Brain microvascular endothelial cell (primary cell): Measurements from ENCODE around the gene OTX2.

ENCODE experiments used
- DNase-seq: peaks from one replicate; pipeline ENCODE4 v3.0.0-alpha.2; 2020
- H3K27ac ChIP-seq: fragments of 250-450 bp; sonication (Bioruptor Pico); 2 replicates; pipeline ENCODE4 v1.5.1; 2020; ENCODE audit warnings: mild to moderate bottlenecking, moderate library complexity
- H3K27me3 ChIP-seq: fragments of 250-450 bp; sonication (Bioruptor Pico); replicated peaks from 2 replicates; pipeline ENCODE4 v1.5.1; 2020; ENCODE audit warnings: mild to moderate bottlenecking
- H3K36me3 ChIP-seq: fragments of 250-450 bp; sonication (Bioruptor Pico); replicated peaks from 2 replicates; pipeline ENCODE4 v1.5.1; 2020; ENCODE audit warnings: mild to moderate bottlenecking
- H3K4me3 ChIP-seq: 2 replicates; pipeline ENCODE4 v1.5.1; 2011; ENCODE audit warnings: low read depth, mild to moderate bottlenecking, control low read depth, low read length, moderate library complexity
- CTCF ChIP-seq: IDR thresholded peaks from 2 replicates; pipeline ENCODE4 v1.5.1; 2011; ENCODE audit warnings: low read depth, mild to moderate bottlenecking, moderate library complexity, low read length, control low read depth, inconsistent platforms; ENCODE audit errors: missing control alignments
- in situ Hi-C: cut with HindIII; loops from 2 replicates; pipeline ENCODE4 v1.10.0; 2017; ENCODE audit warnings: low sequenced_read_pairs, low pct_ligation_motif_present

The OTX2 gene

GRCh38 chr14:56846970-56847930 lies 37.0 kb upstream of the OTX2 start:
- in situ Hi-C loops: no loop called here
- no peak for TF ChIP-seq CTCF
- no peak for DNase-seq
- no peak overlapping the region for H3K4me3 ChIP-seq
- no peaks in the 10 kb centered on the region for H3K36me3 ChIP-seq
- no peak overlapping the region for H3K27ac ChIP-seq
- no peaks in the 10 kb centered on the region for H3K27me3 ChIP-seq

DNA sequence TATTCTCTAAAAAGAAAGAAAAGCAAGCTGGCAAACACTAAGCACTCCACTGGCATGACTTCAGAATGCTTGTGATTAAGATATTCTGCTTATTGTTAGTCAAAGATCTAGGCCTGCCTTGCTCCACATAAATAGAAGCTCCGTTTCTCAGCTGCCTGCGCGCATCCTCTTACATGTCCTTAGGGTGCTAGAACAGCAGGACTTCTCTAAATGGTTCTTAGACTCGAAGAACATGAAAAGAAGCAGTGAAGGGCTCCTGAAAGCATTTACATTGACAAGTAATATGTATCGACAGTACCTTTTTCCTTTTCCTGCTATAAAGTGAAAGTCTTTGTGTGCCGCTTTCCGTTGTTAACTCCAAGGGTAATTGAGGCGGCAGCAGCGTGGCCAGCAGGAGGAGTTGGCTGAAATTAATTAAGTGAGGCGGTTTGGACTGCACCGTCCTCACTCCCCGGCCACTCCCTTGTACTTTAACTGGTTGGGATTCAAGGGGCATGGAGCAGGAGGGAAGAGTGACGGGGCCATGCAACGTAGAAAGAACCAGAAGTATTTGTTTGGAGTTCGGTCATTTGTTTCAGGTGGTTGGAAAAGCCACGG lies 34.2 kb upstream of the OTX2 start:
- no peaks in the 10 kb centered on the region for H3K36me3 ChIP-seq
- DNase-seq: no peak
- no peak overlapping the region for H3K27ac ChIP-seq
- TF ChIP-seq CTCF: no peak
- H3K27me3 ChIP-seq: no peaks in the 10 kb centered on the region
- no peak overlapping the region for H3K4me3 ChIP-seq
- in situ Hi-C loops: no loop called here

DNA sequence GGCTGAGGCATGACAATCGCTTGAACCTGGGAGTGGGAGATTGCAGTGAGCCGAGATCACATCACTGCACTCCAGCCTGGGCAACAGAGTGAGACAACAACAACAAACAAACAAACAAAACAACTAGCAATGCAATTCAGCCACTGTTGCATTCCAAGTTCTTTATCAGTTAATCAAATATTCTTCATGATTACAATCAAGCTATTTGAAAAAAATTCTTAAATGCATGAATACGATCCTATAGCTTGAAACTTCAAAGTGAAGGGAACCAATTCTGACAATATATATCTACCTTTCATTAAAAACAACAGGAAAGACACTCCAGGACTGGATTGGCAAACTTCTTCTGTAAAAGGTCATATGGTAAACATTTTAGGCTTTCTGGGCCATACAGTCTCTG lies 31.3 kb upstream of the OTX2 start:
- TF ChIP-seq CTCF: no peak
- H3K4me3 ChIP-seq: no peak overlapping the region
- in situ Hi-C loops: no loop called here
- H3K27me3 ChIP-seq: no peaks in the 10 kb centered on the region
- no peak overlapping the region for H3K27ac ChIP-seq
- H3K36me3 ChIP-seq: no peaks in the 10 kb centered on the region
- DNase-seq: no peak

- DNase-seq: no peak
- in situ Hi-C loops: no loop called here
- Histone ChIP-seq H3K27ac (no peak overlapping the region), H3K36me3 (no peaks in the 10 kb centered on the region), H3K4me3 (no peak overlapping the region), H3K27me3 (no peaks in the 10 kb centered on the region)
- no peak for TF ChIP-seq CTCF
Observed at GRCh38 chr14:56840221-56840620, 29.9 kb upstream of the OTX2 start.

DNA sequence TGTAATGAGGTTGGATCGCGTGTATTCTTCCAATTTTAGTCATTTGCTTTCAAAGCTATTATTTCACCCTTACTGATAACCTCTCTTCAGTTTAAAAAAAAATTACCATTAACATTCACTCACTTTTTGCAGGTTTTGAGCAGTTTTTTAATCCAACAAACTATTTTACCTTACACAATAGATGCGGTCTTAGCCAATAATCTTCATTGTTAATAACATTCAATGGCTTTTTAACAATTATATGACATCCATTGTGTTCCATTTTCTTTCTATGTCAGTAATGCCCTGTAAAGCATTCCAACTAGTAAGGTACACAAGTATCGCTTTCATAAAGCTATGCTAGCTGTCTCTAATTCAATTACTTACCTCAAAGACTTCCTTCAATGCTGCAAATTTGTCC lies 18.9 kb upstream of the OTX2 start:
- Histone ChIP-seq H3K4me3 (no peak overlapping the region), H3K36me3 (no peaks in the 10 kb centered on the region), H3K27me3 (no peaks in the 10 kb centered on the region), H3K27ac (no peak overlapping the region)
- DNase-seq: no peak
- no peak for TF ChIP-seq CTCF
- in situ Hi-C loops: no loop called here
